ENCODE measurements around the gene PPP1R9A.

- no peak for TF ChIP-seq ARNTL (CRISPR knock-in tag; IDR thresholded peaks at IDR 0.05; ENCODE audit: borderline replicate concordance, low read depth)
- TF ChIP-seq TOX (CRISPR knock-in tag; IDR thresholded peaks at IDR 0.05; ENCODE audit: borderline replicate concordance), result no peak
- no peak for TF ChIP-seq SNAI2 (CRISPR knock-in tag; IDR thresholded peaks at IDR 0.05)
- TF ChIP-seq PPARA (CRISPR knock-in tag; IDR thresholded peaks at IDR 0.05; ENCODE audit: borderline replicate concordance), result no peak
- no peak for TF ChIP-seq ISL1 (CRISPR knock-in tag; IDR thresholded peaks at IDR 0.05)
- TF ChIP-seq RARB (CRISPR knock-in tag; IDR thresholded peaks at IDR 0.05), result no peak
- TF ChIP-seq ZFP30 (CRISPR knock-in tag; IDR thresholded peaks at IDR 0.05), result no peak
- no peak for TF ChIP-seq CSDC2 (CRISPR knock-in tag; IDR thresholded peaks at IDR 0.05)
- TF ChIP-seq CREB5 (CRISPR knock-in tag; IDR thresholded peaks at IDR 0.05; ENCODE audit: low read depth), result no peak
- no peak for TF ChIP-seq ZNF8 (CRISPR knock-in tag; IDR thresholded peaks at IDR 0.05)
- no peak for TF ChIP-seq ZFP3 (CRISPR knock-in tag; IDR thresholded peaks at IDR 0.05)
- no peak for TF ChIP-seq PATZ1 (CRISPR knock-in tag; IDR thresholded peaks at IDR 0.05; ENCODE audit: borderline replicate concordance)
- no peak for TF ChIP-seq ESRRG (CRISPR knock-in tag; IDR thresholded peaks at IDR 0.05)
Observed at GRCh38 chr7:94883616-94884015, 23.8 kb upstream of the PPP1R9A start.

All from SK-N-SH treated with all-trans-retinoic acid at 6 μM for 48 hours (cell line).